HuH-7 (cell line): Measurements from ENCODE around the gene SLC15A5.

Experiments
- DNase-seq: peaks from one replicate; pipeline ENCODE4 v3.0.0; 2011; ENCODE audit warnings: low spot score

SLC15A5 gene

DNA sequence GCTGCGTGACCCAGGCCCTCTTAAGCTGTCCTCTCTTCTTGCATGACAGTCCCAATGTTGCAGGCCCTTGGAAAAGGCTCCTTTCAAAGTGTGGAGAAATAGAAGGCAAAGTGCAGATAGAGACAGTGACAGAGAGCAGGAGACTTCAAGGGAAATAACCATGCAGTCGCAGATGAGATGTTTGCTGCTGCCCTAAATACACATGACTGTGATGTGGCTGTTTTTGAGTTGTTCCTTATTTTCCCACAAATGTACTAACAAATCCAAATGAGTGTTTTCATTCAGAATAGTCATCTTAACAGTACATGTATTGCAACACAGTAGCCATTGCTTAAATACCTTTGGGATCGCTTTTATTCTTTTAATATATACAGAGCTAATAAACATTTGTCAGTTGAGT, 101.6 kb downstream of the SLC15A5 start:
- DNase-seq = no peak

DNA sequence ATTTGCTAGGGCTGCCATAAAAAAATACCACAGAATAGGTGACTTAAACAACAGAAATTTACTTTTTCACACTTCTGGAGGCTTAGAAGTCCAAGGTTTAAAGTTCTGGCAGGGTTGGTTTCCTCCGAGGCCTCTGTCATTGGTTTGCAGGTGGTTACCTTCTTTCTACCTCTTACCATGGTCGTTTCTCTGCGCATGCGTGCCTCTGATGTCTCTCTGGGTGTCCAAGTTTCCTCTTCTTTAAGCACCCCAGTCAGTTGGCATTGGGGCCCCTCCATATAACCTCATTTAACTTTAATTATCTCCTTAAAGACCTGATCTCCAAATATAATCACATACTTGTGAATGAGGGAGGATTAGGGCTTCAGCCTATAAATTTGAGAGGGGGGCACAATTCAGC, 103.2 kb downstream of the SLC15A5 start:
- no peak for DNase-seq

DNA sequence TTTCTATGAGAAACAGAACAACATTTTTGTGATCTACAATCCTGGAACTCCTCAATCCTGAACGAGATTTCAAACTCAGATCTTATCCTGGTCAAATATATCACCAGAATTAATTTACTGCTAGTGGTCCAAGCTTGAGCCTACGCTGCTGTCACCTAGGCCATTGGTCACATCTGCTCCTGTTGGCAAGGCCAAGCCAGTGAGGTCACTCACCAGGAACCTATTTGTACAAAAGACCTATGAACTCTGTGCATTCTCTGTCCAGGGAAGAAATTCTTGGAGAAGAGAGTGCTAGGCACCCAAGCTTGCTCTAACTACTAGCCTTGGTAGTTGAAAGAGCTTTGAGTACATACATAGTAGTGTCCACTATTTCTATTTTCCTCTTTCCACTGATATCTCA, 106.1 kb downstream of the SLC15A5 start:
- no peak for DNase-seq

DNA sequence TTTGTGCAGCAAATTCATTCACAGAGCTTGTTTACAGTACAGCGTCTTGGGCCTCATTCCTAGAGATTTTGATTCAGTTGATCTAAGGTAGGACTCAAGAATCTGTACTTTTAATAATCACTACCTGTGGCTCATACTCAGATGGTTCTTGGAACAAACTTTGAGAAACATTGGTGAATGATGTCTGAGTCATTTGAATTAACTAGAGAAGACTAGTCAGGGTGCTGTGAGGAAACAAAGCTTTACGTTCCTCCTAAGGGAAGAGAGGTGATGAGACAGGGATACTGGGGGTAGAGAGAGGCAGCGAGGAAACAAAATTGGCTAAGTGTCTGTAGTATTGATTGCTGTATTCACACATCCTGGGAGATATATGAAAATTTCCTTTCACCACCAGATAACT, 109.4 kb downstream of the SLC15A5 start:
- DNase-seq = no peak

DNA sequence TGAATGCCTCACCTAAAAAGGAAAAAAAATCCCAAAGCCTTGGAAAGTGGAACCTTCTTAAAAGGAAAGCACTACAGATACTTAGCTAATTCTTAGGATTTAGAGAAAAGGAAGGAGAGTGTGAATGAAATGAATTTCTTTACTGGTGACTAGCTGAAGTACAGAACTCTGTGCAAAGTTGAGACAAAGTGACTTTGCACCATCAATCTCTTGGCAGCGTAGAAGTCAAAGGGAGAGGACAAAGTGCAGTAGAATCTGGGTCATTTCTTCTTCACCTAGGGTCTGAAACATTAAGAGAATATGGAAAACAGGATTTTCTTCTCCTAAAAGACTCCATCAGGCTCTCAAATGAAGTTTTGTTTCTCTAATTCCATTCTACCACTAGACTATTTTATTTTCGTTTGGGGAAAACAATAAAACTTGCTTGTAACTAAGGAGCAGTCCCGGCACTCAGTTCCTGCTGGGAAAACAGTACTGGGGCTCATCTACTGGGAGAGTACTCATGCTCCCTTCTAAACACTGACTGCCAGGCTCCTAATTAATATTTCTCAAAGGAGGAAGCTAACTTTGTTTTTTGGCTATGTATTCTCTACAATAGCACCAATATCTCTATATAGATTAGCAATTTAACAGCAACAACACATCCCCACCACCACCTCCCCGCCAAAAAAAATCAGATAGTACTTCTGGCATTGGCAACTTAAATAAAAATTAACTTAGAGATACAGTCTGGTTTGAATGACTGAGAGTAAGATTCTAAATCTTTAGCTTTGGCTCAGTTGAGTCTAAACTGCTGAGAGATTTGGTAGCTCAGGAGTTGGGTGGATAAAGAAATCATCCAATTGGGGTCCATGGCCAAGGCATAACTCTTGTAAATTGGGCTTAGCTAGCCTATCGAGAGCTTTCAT, 110.7 kb downstream of the SLC15A5 start:
- no peak for DNase-seq

DNA sequence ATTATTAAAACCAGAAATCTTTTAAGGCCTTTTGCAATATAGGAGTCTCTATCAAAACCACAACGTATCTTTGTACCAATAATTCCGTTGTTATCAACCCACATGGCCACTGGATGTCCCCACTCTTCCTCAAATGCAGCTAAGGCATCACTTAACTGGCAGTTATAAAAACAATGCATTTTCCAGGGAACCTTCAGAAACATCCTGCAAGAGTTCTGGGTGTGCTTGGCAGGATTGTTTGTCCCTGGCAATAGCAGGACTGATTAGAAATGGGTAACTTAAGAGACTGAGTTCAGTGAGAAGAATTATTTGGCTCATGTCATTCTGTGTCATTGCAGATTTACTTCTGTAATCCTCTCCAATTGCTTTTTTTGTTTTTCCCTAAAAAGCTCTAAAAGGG, 112.0 kb downstream of the SLC15A5 start:
- peak; percentile 24 for DNase-seq

DNA sequence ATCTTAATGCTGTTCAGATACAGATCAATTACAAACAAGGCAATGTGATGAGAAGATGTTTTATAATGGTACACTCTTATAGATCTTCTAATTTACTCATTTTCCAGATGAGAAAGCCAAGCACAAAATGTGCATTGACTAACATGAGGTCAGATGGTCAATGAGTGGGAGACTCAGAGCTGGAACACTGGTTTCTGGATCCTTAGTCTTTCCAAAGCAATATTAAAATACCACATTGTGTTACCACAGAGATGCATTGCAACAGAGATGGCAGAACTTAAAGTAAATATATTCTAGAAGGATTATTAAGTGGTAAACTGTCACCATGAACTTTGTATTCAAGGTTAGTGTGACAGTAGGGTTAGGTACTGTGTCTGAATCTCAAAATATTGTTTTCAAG, 113.6 kb downstream of the SLC15A5 start:
- DNase-seq = no peak

DNA sequence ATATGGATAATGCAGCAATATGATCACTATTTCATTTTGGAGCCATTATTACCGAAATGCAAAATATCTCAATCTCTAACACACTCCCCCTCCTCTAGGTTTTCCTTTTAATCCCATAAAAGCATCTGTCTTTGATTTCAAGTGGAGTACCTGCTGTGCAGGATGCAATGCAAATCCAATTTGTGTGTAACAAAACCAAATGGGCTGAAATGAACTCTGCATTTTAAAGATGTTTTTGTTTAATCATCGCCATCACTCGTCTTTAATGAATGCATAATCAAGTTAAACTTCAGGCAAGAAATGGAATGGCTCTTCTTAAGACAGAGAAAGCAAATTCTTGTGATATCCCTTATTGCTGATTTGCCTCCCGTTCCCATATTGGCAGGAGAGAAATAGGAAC, 114.3 kb downstream of the SLC15A5 start:
- DNase-seq = no peak

DNA sequence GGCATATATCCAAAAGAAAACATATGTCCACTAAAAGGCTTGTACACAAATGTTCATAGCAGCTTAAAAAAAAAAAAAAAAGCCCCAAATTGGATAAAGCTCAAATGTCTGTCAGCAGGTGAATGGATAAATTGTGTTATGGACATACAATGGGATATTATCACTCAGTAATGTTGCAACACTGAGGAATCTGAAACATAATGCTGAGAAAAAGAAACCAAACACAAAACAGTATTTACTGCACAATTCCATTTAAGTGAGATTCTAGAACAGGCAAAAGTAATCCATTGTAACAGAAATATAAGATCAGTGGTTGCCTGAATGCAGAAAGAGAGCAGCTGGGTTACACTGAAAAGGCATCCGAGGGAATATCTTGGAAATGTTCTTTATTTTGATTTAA, 117.9 kb downstream of the SLC15A5 start:
- no peak for DNase-seq

DNA sequence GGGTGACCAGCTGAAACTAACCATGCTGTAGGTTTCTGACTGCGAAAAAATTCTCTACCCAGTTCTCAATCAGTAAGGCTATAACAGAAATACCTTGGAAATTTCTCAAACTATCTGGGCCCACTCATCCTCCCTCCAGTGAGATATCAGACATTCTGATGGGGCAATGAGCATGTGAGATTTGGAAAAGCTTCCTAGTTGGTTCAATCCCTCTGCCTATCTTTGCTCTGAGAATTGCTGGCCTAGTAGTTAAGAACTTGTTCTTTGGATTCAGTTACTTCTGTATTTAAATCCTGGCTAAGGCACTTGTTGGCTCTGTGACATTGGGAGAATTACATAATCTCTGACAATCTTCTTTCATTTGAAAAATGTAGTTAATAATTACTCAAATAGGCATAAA, 119.4 kb downstream of the SLC15A5 start:
- DNase-seq = no peak

DNA sequence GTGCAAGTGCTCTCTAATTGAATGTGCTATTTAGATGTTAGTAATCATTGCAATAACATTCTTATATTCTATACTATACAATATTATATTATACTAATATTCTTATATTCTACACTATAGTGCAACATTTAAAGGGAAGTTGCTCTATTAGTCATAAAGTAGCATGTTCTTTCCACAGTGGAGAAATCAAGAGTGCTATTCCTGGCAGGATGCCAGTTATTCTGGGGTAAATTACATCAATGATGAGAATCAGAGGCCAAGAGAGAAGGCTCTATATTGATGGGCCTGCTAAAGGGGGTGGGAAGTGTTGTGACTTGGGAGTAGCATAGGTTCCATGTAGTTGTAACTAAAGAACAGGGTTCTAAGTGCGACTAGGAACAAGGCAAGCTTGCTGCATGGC, 121.5 kb downstream of the SLC15A5 start:
- DNase-seq = no peak

DNA sequence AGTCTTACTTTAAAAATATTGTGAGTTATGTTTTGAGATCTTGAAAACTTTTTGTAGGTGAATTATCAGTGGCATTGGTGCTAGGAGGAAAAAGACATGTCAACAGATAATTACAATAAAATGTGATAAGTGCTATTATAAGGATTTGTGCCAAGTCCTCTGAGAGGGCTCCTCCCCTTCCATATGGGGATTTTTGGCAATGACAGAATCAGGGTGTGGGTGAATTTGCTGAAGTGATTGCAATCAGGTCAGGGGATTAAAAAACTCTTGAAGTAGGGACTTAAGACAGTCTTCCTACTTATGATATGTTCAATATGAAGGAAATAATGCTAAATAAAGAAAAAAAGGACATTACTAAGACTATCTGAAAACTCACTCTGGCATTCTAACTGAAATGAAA, 122.5 kb downstream of the SLC15A5 start:
- DNase-seq = no peak

DNA sequence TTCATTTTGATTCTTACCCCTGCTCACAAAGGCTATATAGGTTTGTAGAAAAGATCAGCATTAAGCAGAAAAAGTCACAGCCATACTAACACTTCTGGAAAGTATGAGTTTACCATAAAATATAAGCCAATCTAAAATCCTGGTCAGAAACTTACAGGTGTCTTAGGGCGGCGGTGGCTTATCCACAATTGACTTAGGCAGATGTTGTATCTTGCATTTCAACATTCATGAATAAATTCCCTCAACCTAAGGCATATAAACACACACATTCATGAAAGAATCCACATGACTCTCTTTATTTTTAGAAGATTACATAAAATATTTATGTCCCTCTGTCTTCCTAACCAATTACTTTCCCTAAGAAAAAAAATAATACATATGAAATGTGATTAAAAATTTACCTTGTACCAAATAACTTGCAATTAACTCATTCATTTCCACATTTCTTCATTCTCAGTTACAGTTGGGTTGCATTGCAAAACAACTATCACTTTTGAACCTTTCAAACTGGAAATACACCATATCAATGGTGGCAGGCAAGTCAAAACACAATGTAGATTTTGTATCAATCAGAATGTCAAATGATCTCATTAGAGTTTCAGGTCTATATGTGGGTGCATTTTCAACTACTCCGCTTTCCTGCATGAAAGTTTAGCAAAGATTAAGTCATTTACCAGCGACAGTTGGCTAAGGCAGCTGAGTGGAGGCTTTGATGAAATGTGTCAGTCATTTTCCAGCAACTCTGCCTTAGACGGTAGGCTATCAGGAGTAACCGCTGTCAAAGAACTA, 124.4 kb downstream of the SLC15A5 start:
- DNase-seq = no peak

DNA sequence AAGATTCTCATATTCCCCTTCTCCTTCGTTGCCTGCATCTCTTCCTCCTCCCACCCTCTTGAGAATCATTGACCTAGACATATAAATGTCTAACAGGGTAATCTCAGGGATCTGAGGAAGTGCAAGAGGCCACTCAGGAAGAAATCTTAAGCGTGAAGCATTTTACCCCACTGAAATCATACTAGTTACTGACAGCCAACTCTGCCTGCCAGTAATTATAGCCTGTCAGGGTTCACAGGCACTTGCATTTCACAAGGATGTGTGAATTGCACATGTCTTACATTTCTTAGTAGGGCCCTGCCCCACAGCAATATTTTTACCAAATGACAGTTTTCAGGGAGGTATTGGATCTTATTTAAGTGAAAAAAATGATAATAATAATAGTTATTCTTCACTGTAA, 127.2 kb downstream of the SLC15A5 start:
- no peak for DNase-seq

DNA sequence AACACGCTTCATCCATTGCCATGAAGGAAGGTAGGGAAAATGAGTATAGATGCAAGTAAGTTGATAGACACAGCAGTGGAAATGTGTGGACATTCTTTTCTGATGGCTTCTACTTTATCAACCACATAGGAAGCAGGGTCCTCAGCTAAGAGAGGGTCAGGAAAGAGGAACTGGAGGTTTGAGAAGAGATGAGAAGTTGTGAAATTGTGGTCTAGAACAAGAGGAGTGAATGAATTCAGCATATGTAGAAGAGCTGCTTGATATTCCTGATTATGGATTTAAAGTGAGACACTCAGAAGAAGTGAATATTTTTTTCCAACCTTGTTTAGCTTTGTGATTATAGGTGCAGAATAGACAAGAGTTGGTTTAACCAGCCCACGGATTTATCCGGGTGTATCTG, 128.5 kb downstream of the SLC15A5 start:
- no peak for DNase-seq
